ENCODE data around the gene DBNDD2.

DNA sequence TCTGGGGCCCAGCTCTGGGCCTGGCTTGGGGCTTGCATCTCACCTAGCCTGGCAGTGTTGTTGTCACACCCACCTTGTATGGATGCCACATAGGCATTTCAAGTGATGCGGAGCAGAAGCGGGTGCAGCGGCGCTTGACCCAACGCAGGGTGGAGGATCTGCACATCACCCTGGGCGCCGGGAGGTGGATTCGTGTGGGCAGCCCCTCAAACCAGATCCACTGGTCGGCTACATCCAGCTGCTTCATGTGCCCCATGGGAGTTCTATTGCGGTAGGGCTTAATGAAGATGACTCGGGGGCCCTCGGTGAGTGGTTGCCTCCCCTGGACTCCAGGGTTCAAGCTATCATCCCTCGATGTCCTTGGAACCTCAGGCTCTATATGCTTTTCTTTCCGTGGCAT is 33.1 kb upstream of the DBNDD2 start:
- TF ChIP-seq, protein P1, sequence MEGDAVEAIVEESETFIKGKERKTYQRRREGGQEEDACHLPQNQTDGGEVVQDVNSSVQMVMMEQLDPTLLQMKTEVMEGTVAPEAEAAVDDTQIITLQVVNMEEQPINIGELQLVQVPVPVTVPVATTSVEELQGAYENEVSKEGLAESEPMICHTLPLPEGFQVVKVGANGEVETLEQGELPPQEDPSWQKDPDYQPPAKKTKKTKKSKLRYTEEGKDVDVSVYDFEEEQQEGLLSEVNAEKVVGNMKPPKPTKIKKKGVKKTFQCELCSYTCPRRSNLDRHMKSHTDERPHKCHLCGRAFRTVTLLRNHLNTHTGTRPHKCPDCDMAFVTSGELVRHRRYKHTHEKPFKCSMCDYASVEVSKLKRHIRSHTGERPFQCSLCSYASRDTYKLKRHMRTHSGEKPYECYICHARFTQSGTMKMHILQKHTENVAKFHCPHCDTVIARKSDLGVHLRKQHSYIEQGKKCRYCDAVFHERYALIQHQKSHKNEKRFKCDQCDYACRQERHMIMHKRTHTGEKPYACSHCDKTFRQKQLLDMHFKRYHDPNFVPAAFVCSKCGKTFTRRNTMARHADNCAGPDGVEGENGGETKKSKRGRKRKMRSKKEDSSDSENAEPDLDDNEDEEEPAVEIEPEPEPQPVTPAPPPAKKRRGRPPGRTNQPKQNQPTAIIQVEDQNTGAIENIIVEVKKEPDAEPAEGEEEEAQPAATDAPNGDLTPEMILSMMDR (IDR thresholded peaks at IDR 0.05): no peak
- TF ChIP-seq POLR2A (IDR thresholded peaks at IDR 0.05): no peak
